ENCODE results near the gene ATG2B. TPM values are rescaled to one million over a fixed set of nuclear protein-coding genes. Genes with fewer than 3 reads are reported as not detected.

ATG2B gene
- total and polyA plus RNA-seq, 2 donors (not counting 3 experiments of a cell fraction or from before 2014, with no cell fraction given), result 5.9 to 17.8 TPM

DNA sequence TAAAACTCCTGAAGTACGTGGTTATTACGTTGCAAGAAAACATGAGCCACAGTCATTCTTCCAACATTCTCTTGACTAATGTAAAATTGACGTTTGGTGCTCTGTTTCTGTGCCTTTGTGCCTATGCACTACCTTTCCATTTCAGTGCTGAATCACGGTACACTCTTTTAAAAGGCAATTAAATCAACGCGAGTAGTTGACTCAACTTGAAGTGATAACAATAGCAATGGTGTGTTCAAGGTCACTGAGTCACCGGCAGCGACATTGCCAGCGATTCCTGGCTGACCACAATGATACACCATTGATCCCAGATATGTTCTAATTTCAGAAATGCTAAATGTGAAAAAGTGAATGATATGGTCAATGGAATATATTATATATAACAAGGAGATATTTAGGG is 46.6 kb upstream of the ATG2B start:
- Histone ChIP-seq H3K79me2 (ENCODE audit: control insufficient read depth, insufficient read depth, low read length) (no peaks in the 10 kb centered on the region), H4K20me1 (replicated peaks; ENCODE audit: control insufficient read depth, extremely low read depth, insufficient read depth, low read length) (no peaks in the 10 kb centered on the region), H3K9me1 (replicated peaks; ENCODE audit: control insufficient read depth, extremely low read depth, insufficient read depth, low read length) (no peaks in the 10 kb centered on the region), H3K4me1 (ENCODE audit: control insufficient read depth, extremely low read depth, insufficient read depth, low read length) (no peaks in the 10 kb centered on the region), H3K4me2 (ENCODE audit: insufficient read depth, low read length) (no peak overlapping the region), H3K27me3 (ENCODE audit: control insufficient read depth in 2 of 2, insufficient read depth in 2 of 2, low read length in 2 of 2) (no peaks in the 10 kb centered on the region), H3K27ac (ENCODE audit: insufficient read depth, low read depth, low read length) (no peak overlapping the region), H2AFZ (ENCODE audit: low read depth, low read length) (no peak overlapping the region), H3K9ac (replicated peaks; ENCODE audit: extremely low read depth, insufficient read depth, low read length) (no peak overlapping the region), H3K9me3 (replicated peaks; ENCODE audit: control insufficient read depth, insufficient read depth, low read length) (no peaks in the 10 kb centered on the region), H3K4me3 (replicated peaks in 1 of 3; ENCODE audit: insufficient read depth in 1 of 3, low read depth in 1 of 3, low read length in 3 of 3) (no peak overlapping the region), H3K36me3 (ENCODE audit: control insufficient read depth in 2 of 2, extremely low read depth in 1 of 2, insufficient read depth in 2 of 2, low read length in 2 of 2) (no peaks in the 10 kb centered on the region)
- DNase-seq (ENCODE audit: low read depth, low spot score), result peak; percentile 20
- no peak for FAIRE-seq
- BruUV-seq (replicated peaks), result no TSS peak
- TF ChIP-seq MYC (IDR thresholded peaks at IDR 0.05; ENCODE audit: low read depth, low read length) (no peak), JUN (IDR thresholded peaks at IDR 0.05; ENCODE audit: borderline replicate concordance, insufficient read depth, insufficient read length, low read depth) (peak; percentile 27)
- dilution Hi-C loops (cut with MboI; ENCODE audit: extremely low pct_ligation_motif_present, low sequenced_read_pairs), result no loop called here
- POLR2A ChIA-PET, result no interaction called here
- CTCF ChIA-PET, result interaction anchor here (0.8 kb wide), 1 partner anchor 10 kb away, joined by 3 read pairs; no protein-coding TSS in a partner anchor
- intact Hi-C loops (cut with micrococcal nuclease), result no loop called here

DNA sequence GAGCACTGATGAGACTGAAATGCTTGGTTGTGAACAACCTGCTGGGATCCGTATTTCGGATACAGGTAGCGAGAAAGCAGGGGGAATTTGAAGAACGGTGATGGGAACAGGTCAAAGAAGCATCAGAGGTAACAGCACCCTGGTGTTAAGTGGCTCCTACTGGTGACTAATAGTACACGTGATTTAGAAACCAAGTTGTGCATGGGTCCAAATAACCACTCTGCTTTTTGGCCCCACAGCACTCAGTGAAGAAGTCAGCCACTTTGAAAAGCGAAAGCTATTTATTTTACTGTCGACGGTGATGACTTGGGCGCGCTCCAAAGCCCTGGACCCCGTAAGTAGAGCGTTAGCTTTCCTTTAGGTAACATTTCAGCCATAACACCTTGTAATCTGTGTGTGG is 45.5 kb upstream of the ATG2B start:
- H3K36me3 ChIP-seq (ENCODE audit: control insufficient read depth in 2 of 2, extremely low read depth in 1 of 2, insufficient read depth in 2 of 2, low read length in 2 of 2), result no peaks in the 10 kb centered on the region
- H3K9ac ChIP-seq (replicated peaks; ENCODE audit: extremely low read depth, insufficient read depth, low read length), result no peak overlapping the region
- H3K27me3 ChIP-seq (ENCODE audit: control insufficient read depth in 2 of 2, insufficient read depth in 2 of 2, low read length in 2 of 2), result no peaks in the 10 kb centered on the region
- H3K27ac ChIP-seq (ENCODE audit: insufficient read depth, low read depth, low read length), result no peak overlapping the region
- H3K9me3 ChIP-seq (replicated peaks; ENCODE audit: control insufficient read depth, insufficient read depth, low read length), result no peaks in the 10 kb centered on the region
- no peak overlapping the region for H3K4me3 ChIP-seq (replicated peaks in 1 of 3; ENCODE audit: insufficient read depth in 1 of 3, low read depth in 1 of 3, low read length in 3 of 3)
- DNase-seq (ENCODE audit: low read depth, low spot score) (no peak), FAIRE-seq (no peak)
- H3K4me1 ChIP-seq (ENCODE audit: control insufficient read depth, extremely low read depth, insufficient read depth, low read length), result no peaks in the 10 kb centered on the region
- TF ChIP-seq JUN (IDR thresholded peaks at IDR 0.05; ENCODE audit: borderline replicate concordance, insufficient read depth, insufficient read length, low read depth), result no peak
- no peak for TF ChIP-seq POLR2A (IDR thresholded peaks at IDR 0.05; ENCODE audit: low read depth, low read length)
- TF ChIP-seq FOS (IDR thresholded peaks at IDR 0.05; ENCODE audit: borderline replicate concordance, insufficient read depth, low read length), result no peak
- no peak for TF ChIP-seq POLR2AphosphoS5 (IDR thresholded peaks at IDR 0.05; ENCODE audit: insufficient read depth, low read depth, low read length)
- H3K79me2 ChIP-seq (ENCODE audit: control insufficient read depth, insufficient read depth, low read length), result no peaks in the 10 kb centered on the region
- H2AFZ ChIP-seq (ENCODE audit: low read depth, low read length), result no peak overlapping the region
- no TSS peak for BruUV-seq (replicated peaks)
- H3K4me2 ChIP-seq (ENCODE audit: insufficient read depth, low read length), result no peak overlapping the region
- no peaks in the 10 kb centered on the region for H3K9me1 ChIP-seq (replicated peaks; ENCODE audit: control insufficient read depth, extremely low read depth, insufficient read depth, low read length)
- H4K20me1 ChIP-seq (replicated peaks; ENCODE audit: control insufficient read depth, extremely low read depth, insufficient read depth, low read length), result no peaks in the 10 kb centered on the region
- POLR2A ChIA-PET, result no interaction called here
- dilution Hi-C loops (cut with MboI; ENCODE audit: extremely low pct_ligation_motif_present, low sequenced_read_pairs) (no loop called here), intact Hi-C loops (cut with micrococcal nuclease) (no loop called here)
- CTCF ChIA-PET, result no interaction called here

All from endothelial cell of umbilical vein (primary cell).